NCI-H1436 (cell line): ENCODE data around the gene ACTL9.
"Not testable (repeated sequence)": the region's sequence is repeated elsewhere in the genome, so short reads cannot be mapped to it uniquely, and the experiment has no call there.

Experiments
- DNase-seq: peaks from one replicate; lab custom pipeline; 2025; lab: John Stamatoyannopoulos, UW

ACTL9 gene, protein sequence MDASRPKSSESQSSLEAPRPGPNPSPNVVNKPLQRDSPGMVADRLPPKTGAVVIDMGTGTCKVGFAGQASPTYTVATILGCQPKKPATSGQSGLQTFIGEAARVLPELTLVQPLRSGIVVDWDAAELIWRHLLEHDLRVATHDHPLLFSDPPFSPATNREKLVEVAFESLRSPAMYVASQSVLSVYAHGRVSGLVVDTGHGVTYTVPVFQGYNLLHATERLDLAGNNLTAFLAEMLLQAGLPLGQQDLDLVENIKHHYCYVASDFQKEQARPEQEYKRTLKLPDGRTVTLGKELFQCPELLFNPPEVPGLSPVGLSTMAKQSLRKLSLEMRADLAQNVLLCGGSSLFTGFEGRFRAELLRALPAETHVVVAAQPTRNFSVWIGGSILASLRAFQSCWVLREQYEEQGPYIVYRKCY

GRCh38 chr19:8698433-8699063 lies at the start of gene ACTL9:
TSS of gene ACTL9 (minus strand) at chr19:8698795. CDS start at chr19:8698701, 94 bp downstream.
- no peak for DNase-seq

DNA sequence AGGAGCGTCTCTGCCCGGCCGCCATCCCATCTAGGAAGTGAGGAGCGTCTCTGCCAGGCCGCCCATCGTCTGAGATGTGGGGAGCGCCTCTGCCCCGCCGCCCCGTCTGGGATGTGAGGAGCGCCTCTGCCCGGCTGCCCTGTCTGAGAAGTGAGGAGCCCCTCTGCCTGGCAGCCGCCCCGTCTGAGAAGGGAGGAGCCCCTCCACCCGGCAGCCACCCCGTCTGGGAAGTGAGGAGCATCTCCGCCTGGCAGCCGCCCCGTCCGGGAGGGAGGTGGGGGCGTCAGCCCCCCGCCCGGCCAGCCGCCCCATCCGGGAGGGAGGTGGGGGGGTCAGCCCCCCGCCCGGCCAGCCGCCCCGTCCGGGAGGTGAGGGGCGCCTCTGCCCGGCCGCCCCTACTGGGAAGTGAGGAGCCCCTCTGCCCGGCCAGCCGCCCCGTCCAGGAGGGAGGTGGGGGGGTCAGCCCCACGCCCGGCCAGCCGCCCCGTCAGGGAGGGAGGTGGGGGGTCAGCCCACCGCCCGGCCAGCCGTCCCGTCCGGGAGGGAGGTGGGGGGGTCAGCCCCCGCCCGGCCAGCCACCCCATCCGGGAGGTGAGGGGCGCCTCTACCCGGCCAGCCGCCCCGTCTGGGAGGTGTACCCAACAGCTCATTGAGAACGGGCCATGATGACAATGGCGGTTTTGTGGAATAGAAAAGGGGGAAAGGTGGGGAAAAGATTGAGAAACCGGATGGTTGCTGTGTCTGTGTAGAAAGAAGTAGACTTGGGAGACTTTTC lies 40.9 kb upstream of the ACTL9 start:
- DNase-seq: not testable (repeated sequence)

GRCh38 chr19:8738377-8738776 lies 39.8 kb upstream of the ACTL9 start:
- no peak for DNase-seq

- DNase-seq: no peak
Observed at GRCh38 chr19:8731428-8732169, 33.0 kb upstream of the ACTL9 start.

GRCh38 chr19:8724276-8724675 lies 25.7 kb upstream of the ACTL9 start:
- no peak for DNase-seq

DNA sequence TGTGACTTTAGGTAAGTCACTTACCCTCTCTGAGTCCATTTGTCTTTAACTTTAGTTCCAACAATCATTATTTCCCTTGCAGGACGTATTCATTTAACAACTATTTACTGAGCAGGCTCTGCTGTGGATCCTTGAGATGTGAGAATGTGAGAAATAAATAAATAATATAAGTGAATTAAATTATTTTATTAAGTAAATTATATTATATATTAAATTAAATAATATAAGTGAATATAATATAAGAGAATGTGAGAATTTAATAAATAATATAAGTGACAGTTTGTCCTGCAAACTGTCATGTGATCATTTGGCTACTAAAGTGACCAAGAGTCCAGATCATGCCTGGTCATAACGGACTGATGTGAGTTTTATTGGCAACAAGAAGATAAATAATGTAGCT lies 23.4 kb upstream of the ACTL9 start:
- no peak for DNase-seq

DNA sequence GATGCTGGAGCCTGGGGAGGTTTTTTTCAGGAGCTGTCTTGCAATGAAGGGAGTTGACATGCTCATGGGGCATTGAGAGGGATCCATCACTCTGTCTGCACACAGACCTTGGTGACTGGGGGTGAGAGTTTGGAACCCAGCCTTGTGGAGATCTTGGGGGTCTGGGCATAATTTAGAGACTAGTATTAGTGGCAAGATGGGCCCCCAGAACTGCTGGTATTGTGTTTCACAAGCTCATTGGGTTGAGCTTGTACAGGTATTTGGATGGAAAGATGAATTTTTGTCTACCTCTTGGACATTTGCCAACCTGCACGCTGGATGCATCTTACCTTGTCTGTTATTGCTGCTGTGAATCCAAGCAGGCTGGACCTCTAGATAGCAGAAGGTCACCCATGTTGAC lies 22.7 kb upstream of the ACTL9 start, which contains the start of gene OR2Z1:
Gene OR2Z1 (plus strand): TSS at position 301 of the 400 bp plus-strand sequence. CDS start 9,395 bp downstream, outside the sequence.
- DNase-seq: no peak

- DNase-seq: not testable (repeated sequence)
Observed at GRCh38 chr19:8710337-8710736, 11.7 kb upstream of the ACTL9 start.

DNA sequence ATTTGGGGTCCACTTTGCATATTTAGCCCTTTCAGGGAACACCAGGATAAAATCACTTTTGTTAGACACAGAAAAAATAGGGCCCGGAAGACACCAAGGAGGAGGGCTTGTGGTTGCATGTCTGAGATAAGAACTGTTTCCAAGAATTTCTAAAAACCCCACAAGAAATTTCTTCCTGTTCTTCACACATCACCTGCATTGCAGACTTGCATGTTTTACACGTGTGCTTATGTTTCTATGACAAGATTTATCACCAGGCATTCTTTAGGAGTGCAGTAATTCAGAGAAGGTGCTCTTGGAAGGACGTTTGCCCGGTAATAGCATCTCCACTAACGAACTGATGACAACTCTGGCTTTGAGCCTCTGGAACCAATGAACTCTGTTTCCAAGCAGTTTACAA lies 7.1 kb upstream of the ACTL9 start:
- DNase-seq: no peak

GRCh38 chr19:8705304-8705703 lies 6.7 kb upstream of the ACTL9 start:
- DNase-seq: not testable (repeated sequence)

DNA sequence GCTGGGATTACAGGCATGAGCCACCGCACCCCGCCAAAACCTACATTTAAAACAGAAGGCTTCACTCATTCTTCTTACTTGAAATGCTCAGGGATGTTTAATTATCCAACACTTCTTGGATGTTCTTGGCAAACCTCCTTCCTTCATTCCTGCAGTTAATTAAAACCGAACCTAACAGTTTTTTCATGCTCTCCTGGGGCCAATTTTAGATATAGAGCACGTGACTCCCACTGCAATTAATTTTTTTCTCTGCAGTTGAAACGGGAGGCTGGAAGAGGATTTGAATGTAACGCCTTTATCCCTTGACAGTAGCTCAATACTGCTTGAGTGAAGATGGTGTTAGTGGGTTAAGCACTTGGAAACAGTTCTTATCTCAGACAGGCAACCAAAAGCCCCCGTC lies 4.6 kb upstream of the ACTL9 start:
- no peak for DNase-seq

DNA sequence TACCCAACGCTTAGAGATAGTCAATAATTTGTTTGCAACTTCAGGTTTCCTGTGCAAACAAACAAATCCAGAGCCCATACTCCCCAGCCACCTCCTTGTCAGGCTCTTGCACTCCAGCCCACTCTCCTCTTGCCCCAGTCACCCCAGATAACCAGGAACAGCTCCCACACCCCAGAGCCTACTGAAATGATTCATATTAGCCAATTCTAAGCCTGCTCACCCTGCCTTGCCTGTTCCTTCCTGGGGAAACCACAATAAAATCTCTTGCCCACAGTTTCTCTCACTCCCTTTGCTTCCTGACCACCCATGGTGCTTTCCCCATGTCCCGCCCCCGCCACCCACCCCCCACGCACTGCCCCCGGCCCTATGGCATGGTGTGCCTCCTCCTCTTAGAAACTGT lies 3.8 kb upstream of the ACTL9 start:
- no peak for DNase-seq

GRCh38 chr19:8700956-8701355 lies 2.4 kb upstream of the ACTL9 start:
- no peak for DNase-seq

DNA sequence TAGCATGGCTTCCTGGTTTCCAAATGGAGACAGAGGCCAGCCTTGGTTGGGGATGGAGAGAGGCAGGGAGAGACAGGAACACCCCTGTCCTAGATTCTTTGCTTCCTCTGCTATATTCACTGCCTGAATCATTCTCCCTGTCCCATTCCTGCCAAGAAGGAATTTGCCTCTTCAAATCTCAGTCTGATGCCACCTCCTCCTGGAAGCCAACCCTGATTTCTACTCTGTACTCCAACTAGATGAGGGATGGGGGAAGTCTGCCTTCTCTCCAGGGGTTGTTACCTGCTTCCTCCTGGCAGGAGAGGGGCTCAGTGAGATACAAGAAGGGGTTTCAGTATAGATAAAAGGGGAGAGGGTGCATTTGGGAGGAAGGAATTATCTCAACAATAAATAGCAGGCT lies 1.3 kb upstream of the ACTL9 start:
- no peak for DNase-seq

DNA sequence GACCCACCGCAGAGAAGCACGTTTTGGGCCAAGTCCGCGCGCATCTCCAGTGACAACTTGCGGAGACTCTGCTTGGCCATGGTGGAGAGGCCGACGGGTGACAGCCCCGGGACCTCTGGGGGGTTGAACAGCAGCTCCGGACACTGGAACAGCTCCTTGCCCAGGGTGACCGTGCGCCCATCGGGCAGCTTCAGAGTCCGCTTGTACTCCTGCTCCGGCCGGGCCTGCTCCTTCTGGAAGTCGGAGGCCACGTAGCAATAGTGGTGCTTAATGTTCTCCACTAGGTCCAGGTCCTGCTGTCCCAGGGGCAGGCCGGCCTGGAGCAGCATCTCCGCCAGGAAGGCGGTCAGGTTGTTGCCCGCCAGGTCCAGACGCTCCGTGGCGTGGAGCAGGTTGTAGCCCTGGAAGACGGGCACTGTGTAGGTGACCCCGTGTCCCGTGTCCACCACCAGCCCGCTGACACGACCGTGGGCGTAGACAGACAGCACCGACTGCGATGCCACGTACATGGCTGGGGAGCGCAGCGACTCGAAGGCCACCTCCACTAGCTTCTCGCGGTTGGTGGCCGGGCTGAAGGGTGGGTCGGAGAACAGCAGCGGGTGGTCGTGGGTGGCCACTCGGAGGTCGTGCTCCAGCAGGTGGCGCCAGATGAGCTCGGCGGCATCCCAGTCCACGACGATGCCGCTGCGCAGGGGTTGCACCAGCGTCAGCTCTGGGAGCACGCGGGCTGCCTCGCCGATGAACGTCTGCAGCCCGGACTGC lies 743 bp downstream of the ACTL9 start:
- no peak for DNase-seq

GRCh38 chr19:8696993-8697392 lies 1.6 kb downstream of the ACTL9 start:
- no peak for DNase-seq

- no peak for DNase-seq
Observed at GRCh38 chr19:8695911-8696310, 2.7 kb downstream of the ACTL9 start.

DNA sequence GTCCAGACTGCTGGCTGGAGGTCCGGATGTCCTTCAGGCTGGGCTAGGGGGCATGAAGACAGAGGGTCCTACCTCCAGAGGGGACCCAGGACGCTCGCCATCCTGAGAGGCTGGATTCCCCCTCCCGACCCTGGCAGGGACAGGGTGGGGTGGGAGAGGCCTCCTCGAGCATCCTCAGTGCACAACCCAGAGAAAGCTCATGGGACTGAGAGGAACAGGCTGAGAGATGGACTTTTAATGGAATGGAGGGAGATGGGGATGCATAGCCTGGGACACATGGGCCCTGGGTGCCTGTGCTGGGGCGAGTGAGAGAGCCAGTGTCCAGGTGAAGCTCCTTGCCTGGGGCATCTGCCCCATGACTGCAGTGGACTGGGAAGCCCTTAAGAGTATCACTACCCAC lies 3.1 kb downstream of the ACTL9 start:
- no peak for DNase-seq

DNA sequence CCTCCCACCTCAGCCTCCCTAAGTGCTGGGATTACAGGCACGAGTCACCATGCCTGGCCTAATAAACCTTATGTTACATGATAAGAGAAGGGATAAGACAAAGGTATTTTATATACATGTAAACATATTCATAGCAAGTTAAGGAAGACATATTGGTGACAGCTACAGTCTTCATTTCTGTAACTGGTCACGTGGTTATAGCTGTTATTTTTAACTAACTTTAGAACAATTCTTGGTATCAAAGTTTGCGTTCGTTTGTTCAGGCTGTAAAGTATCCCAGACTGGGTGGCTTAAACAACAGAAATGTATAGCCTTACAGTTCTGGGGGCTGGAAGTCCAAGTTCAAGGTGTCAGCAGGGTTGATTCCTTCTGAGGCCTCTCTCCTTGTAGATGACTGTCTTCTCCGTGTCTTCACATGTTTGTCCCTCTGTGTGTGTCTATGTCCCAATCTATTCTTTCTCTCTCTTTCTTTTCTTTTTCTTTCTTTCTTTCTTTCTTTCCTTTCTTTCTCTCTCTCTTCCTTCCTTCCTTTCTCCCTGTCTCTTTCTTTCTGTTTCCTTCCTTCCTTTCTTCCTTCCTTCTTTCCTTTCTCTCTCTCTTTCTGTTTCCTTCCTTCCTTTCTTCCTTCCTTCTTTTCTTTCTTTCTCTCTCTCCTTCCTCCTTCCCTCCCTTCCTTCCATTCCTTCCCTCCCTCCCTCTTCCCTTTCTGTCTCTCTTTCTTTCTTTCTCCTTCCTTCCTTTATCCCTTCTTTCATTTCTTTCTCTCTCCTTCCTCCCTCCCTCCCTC lies 7.6 kb downstream of the ACTL9 start:
- DNase-seq: no peak

DNA sequence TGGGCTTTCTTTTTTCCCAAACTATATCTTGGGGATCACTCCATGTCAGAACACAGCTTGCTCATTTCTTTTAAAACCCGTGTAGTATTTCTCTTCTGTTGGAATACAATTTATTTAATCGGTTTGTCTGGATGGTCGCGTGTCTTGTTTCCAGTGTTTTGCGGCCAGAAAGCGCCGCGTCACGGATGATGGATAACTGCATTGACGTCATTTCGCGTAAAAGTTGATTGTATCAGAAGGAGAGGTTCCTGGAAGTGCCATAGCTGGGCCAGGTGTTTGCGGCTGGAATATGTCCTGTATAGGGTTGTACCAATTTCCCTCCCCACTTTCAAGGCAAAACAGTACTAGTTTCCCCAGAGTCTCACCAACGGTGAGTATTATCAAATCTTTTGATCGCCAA lies 9.7 kb downstream of the ACTL9 start:
- DNase-seq: no peak
